GM12878 (cell line): Measurements from ENCODE around the gene PYHIN1. TPM values are rescaled to one million over a fixed set of nuclear protein-coding genes. Genes with fewer than 3 reads are reported as not detected.

ENCODE experiments used
- ATAC-seq: fragments of 200-7000 bp; cut with Tn5 transposase; 3 replicates; pipeline ENCODE4 v1.9.1; 2020; ENCODE audit warnings: mild to moderate bottlenecking, moderate library complexity
- BruUV-seq: library from RNA; stranded (reverse); fragments of 400-500 nt; replicated peaks from 2 replicates; lab custom pipeline; 2021; lab: Mats Ljungman, UMichigan
- CTCF ChIA-PET: fragments of 300-600 bp; sonication (Branson Sonifier 250); formaldehyde crosslinking; extraction: SDS; loops from one replicate; lab custom pipeline; 2021; ENCODE audit warnings: inconsistent platforms; lab: Yijun Ruan, JAX
- POLR2A ChIA-PET: fragments of 350-600 bp; formaldehyde crosslinking; extraction: SDS; loops from one replicate; lab custom pipeline; 2021; ENCODE audit warnings: inconsistent platforms; lab: Charles Lee
- RAD21 ChIA-PET: fragments of 300-600 bp; sonication (Branson Sonifier 250); formaldehyde crosslinking; loops from one replicate; lab custom pipeline; 2023; ENCODE audit warnings: antibody characterized with exemption; ENCODE audit not compliant: unreplicated experiment; lab: Charles Lee
- SMC1A ChIA-PET: fragments of 300-600 bp; sonication (Branson Sonifier 250); formaldehyde crosslinking; loops from one replicate; lab custom pipeline; 2023; ENCODE audit not compliant: unreplicated experiment, uncharacterized antibody; lab: Charles Lee
- DNase-seq: peaks from one replicate; pipeline ENCODE4 v3.0.0-alpha.2; 2011; ENCODE audit warnings: low read depth, low spot score
- FAIRE-seq: peaks from 3 replicates; lab custom pipeline; 2011; peaks lifted over from hg19 to GRCh38; lab: Jason Lieb, UNC
- H2AFZ ChIP-seq: 2 replicates; pipeline ENCODE4 v1.6.0; 2011; ENCODE audit warnings: low read depth, low read length, control low read depth; ENCODE audit not compliant: control insufficient read depth
- H3K27ac ChIP-seq: 2 replicates; pipeline ENCODE4 v1.5.1; 2011; ENCODE audit warnings: control low read depth; ENCODE audit not compliant: control insufficient read depth, insufficient read depth
- H3K27me3 ChIP-seq, 2 experiments: replicated peaks in 1 of 2; 2 replicates each; pipeline versions ENCODE4 v1.6.0 to v1.6.1; 2011; ENCODE audit warnings: low read length in 1 of 2; ENCODE audit not compliant: control insufficient read depth in 2 of 2, insufficient read depth in 2 of 2
- H3K36me3 ChIP-seq, 2 experiments: 2 replicates each; pipeline ENCODE4 v1.5.1; 2011; ENCODE audit warnings: low read length in 1 of 2; ENCODE audit not compliant: control insufficient read depth in 2 of 2, insufficient read depth in 2 of 2
- H3K4me1 ChIP-seq: 2 replicates; pipeline ENCODE4 v1.6.1; 2011; ENCODE audit warnings: mild to moderate bottlenecking, low read length, moderate library complexity, mixed read lengths; ENCODE audit not compliant: control insufficient read depth, insufficient read depth
- H3K4me2 ChIP-seq: 2 replicates; pipeline ENCODE4 v1.6.0; 2011; ENCODE audit warnings: control low read depth; ENCODE audit not compliant: control insufficient read depth, insufficient read depth
- H3K4me3 ChIP-seq: fragments of 200-600 bp; sonication (generic); 2 replicates; pipeline ENCODE4 v1.5.1; 2016
- H3K79me2 ChIP-seq: 2 replicates; pipeline ENCODE4 v1.6.0; 2011; ENCODE audit warnings: low read length; ENCODE audit not compliant: control insufficient read depth, insufficient read depth
- H3K9ac ChIP-seq: 2 replicates; pipeline ENCODE4 v1.8.0; 2011; ENCODE audit warnings: low read length, control low read depth, mixed read lengths; ENCODE audit not compliant: control insufficient read depth, insufficient read depth
- H3K9me3 ChIP-seq: replicated peaks from 3 replicates; pipeline ENCODE4 v1.5.1; 2011; ENCODE audit warnings: mild to moderate bottlenecking, low read length; ENCODE audit not compliant: control insufficient read depth, insufficient read depth
- H4K20me1 ChIP-seq: 2 replicates; pipeline ENCODE4 v1.6.0; 2011; ENCODE audit not compliant: control insufficient read depth, insufficient read depth
- CHD1 ChIP-seq: IDR thresholded peaks from 2 replicates; pipeline ENCODE4 v1.6.1; 2012; ENCODE audit warnings: low read depth, low read length, improper control_type of control experiment
- EGR1 ChIP-seq, 2 experiments: IDR thresholded peaks; 1 replicate in 1 of 2; 2 replicates in 1 of 2; pipeline ENCODE4 v1.6.1; 2011 to 2012; ENCODE audit warnings: low read depth in 2 of 2, low read length in 2 of 2, borderline replicate concordance in 1 of 2, mild to moderate bottlenecking in 1 of 2, moderate library complexity in 1 of 2
- ETV6 ChIP-seq, 2 experiments: fragments of 450-650 bp in 1 of 2; IDR thresholded peaks in 1 of 2; conservative IDR thresholded peaks in 1 of 2; 2 replicates each; pipeline ENCODE4 v1.6.1; 2014; ENCODE audit warnings: antibody characterized with exemption in 1 of 2, borderline replicate concordance in 1 of 2, low read depth in 1 of 2, mild to moderate bottlenecking in 1 of 2, moderate library complexity in 1 of 2
- FOXM1 ChIP-seq: IDR thresholded peaks from 2 replicates; pipeline ENCODE4 v1.6.1; 2012; ENCODE audit warnings: low read depth, mild to moderate bottlenecking, inconsistent platforms, low read length, moderate library complexity
- HCFC1 ChIP-seq: fragments of 150-350 bp; IDR thresholded peaks from 2 replicates; pipeline ENCODE4 v1.6.1; 2014; ENCODE audit warnings: low read length
- IKZF1 ChIP-seq: fragments of 450-650 bp; conservative IDR thresholded peaks from 2 replicates; pipeline ENCODE4 v1.6.1; 2017; ENCODE audit warnings: antibody characterized with exemption, mild to moderate bottlenecking
- KAT2A ChIP-seq: conservative IDR thresholded peaks from 2 replicates; pipeline ENCODE4 v1.6.1; 2011; ENCODE audit warnings: low read depth, low read length; ENCODE audit not compliant: control insufficient read depth
- MEF2B ChIP-seq: fragments of 450-650 bp; IDR thresholded peaks from 2 replicates; pipeline ENCODE4 v1.6.1; 2018; ENCODE audit warnings: mild to moderate bottlenecking, moderate library complexity; ENCODE audit not compliant: partially characterized antibody, poor library complexity, severe bottlenecking
- NR2C2 ChIP-seq: IDR thresholded peaks from 2 replicates; pipeline ENCODE4 v1.6.1; 2011; ENCODE audit warnings: borderline replicate concordance, low read depth; ENCODE audit not compliant: control insufficient read depth, insufficient read length
- PAX5 ChIP-seq: IDR thresholded peaks from 2 replicates; pipeline ENCODE4 v1.6.1; 2011; ENCODE audit warnings: low read depth, low read length, borderline replicate concordance
- SP1 ChIP-seq: IDR thresholded peaks from one replicate; pipeline ENCODE4 v1.6.1; 2011; ENCODE audit warnings: low read depth, low read length
- WRNIP1 ChIP-seq: IDR thresholded peaks from 2 replicates; pipeline ENCODE4 v1.6.1; 2011; ENCODE audit warnings: low read depth, low read length, improper control_type of control experiment, borderline replicate concordance
- YBX1 ChIP-seq: fragments of 450-650 bp; IDR thresholded peaks from 2 replicates; pipeline ENCODE4 v1.6.1; 2016; ENCODE audit warnings: antibody characterized with exemption
- ZNF384 ChIP-seq: IDR thresholded peaks from 2 replicates; pipeline ENCODE4 v1.6.1; 2012; ENCODE audit warnings: low read depth, mild to moderate bottlenecking, low read length, improper control_type of control experiment, borderline replicate concordance
- ZZZ3 ChIP-seq: IDR thresholded peaks from 2 replicates; pipeline ENCODE4 v1.6.1; 2011; ENCODE audit warnings: low read depth; ENCODE audit not compliant: control insufficient read depth, insufficient read length
- whole genome bisulfite sequencing: methylation state at CpG from one replicate; pipeline ENCODE4 v1.1.6; 2016; ENCODE audit warnings: low lambda C conversion rate; ENCODE audit not compliant: insufficient replicate concordance, insufficient coverage; ENCODE audit errors: missing lambda C conversion rate; 5-methylcytosine and 5-hydroxymethylcytosine counted together
- in situ Hi-C: fragments of 300-500 bp; cut with MboI; formaldehyde crosslinking; loops from 9 replicates; pipeline ENCODE4 v1.14.3; 2018; ENCODE audit warnings: mixed read lengths
- intact Hi-C: fragments of 100-400 bp; cut with micrococcal nuclease; formaldehyde crosslinking; loops from one replicate; pipeline ENCODE4 v1.14.2; 2022; ENCODE audit not compliant: unreplicated experiment
- polyA plus RNA-seq, 11 experiments: library from polyadenylated mRNA; depleted of rRNA in 4 of 11; unstranded in 6 of 11; stranded (reverse) in 5 of 11; fragments of >200 nt; fragmentation: Nextera tagmentation in 4 of 11; fragmentation: Illumina TruSeq in 1 of 11; extraction: Ambion mirVana in 4 of 11; extraction: Trizol in 1 of 11; gene quantifications; 1 replicate in 1 of 11; 2 replicates in 10 of 11; pipeline versions ENCODE4 v1.2.1 to v1.2.3, GENCODE V29; 2011 to 2016; ENCODE audit warnings: inconsistent platforms in 2 of 11, missing spikeins in 2 of 11, low read depth in 1 of 11
- total RNA-seq, 4 experiments: library from RNA; depleted of rRNA in 3 of 4; stranded (reverse); fragments of >200 nt in 3 of 4; fragmentation: Illumina TruSeq in 1 of 4; extraction: Trizol in 1 of 4; gene quantifications; 2 replicates each; pipeline versions ENCODE4 v1.2.1 to v1.2.3, GENCODE V29; 2013 to 2021
- TF ChIP-seq, protein P1 (sequence below): fragments of 450-650 bp; formaldehyde crosslinking; IDR thresholded peaks from 2 replicates; pipeline ENCODE4 v1.5.0; 2022; ENCODE audit warnings: mild to moderate bottlenecking, missing genetic modification characterization
- TF ChIP-seq, protein P2 (sequence below): fragments of 150-350 bp; IDR thresholded peaks from 2 replicates; pipeline ENCODE4 v1.6.1; 2014; ENCODE audit warnings: mild to moderate bottlenecking, low read depth, low read length

The PYHIN1 gene
- total and polyA plus RNA-seq, 10 of the 15 experiments (the other 5 are each of a cell fraction or from before 2014, with no cell fraction given), result 0.19 to 7.2 (median 0.38) TPM

DNA sequence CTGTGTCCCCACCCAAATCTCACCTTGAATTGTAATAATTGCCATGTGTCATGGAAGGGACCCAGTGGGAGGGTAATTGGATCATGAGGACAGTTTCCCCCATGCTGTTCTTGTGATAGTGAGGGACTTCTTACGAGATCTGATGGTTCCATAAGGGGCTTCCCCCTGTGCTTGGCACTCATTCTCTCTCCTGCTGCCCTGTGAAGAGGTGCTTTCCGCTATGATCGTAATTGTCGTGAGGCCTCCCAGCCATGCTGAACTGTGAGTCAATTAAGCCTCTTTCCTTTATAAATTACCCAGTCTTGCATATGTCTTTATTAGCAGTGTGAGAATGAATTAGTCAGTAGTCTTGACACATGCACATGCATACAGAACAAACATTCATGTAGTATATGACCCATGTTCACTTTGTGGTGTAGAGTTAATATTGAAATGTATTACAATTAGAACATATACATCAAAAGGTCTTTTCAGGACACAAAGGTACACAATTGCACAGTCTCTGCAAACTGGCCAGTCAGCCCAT, 61.5 kb downstream of the PYHIN1 start (continued):
- no peak for TF ChIP-seq CHD1
- no peak for TF ChIP-seq IKZF1
- no peak for TF ChIP-seq ZZZ3
- TF ChIP-seq, protein P1, sequence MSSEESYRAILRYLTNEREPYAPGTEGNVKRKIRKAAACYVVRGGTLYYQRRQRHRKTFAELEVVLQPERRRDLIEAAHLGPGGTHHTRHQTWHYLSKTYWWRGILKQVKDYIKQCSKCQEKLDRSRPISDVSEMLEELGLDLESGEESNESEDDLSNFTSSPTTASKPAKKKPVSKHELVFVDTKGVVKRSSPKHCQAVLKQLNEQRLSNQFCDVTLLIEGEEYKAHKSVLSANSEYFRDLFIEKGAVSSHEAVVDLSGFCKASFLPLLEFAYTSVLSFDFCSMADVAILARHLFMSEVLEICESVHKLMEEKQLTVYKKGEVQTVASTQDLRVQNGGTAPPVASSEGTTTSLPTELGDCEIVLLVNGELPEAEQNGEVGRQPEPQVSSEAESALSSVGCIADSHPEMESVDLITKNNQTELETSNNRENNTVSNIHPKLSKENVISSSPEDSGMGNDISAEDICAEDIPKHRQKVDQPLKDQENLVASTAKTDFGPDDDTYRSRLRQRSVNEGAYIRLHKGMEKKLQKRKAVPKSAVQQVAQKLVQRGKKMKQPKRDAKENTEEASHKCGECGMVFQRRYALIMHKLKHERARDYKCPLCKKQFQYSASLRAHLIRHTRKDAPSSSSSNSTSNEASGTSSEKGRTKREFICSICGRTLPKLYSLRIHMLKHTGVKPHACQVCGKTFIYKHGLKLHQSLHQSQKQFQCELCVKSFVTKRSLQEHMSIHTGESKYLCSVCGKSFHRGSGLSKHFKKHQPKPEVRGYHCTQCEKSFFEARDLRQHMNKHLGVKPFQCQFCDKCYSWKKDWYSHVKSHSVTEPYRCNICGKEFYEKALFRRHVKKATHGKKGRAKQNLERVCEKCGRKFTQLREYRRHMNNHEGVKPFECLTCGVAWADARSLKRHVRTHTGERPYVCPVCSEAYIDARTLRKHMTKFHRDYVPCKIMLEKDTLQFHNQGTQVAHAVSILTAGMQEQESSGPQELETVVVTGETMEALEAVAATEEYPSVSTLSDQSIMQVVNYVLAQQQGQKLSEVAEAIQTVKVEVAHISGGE (CRISPR knock-in tag), result no peak
- no peak for TF ChIP-seq EGR1 (IDR thresholded peaks at IDR 0.05; ENCODE audit: borderline replicate concordance in 1 of 2, low read depth in 2 of 2, low read length in 2 of 2)
- TF ChIP-seq ZNF384, result no peak

DNA sequence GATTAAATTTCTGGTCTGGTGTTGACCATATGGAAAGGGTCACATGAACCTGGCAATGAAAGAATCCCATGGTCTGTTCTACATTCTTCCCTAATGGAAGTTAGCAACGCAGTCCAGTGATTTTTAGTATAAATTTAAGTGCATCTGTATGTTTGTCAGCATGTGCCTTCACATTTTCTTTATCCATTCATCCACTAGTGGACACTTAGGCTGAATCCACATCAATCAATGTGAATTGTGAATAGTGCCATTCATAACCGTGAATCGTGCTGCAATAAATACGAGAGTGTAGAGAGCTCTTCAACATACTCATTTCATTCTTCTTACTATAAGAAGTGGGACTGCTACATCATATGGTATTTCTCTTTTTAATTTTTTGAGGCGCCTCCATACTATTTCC, 65.6 kb downstream of the PYHIN1 start:
- Histone ChIP-seq H3K79me2 (no peaks in the 10 kb centered on the region), H3K4me3 (no peak overlapping the region), H2AFZ (no peak overlapping the region), H3K4me1 (peaks cover 7% of the 10 kb centered on the region), H3K27me3 (no peaks in the 10 kb centered on the region), H4K20me1 (no peaks in the 10 kb centered on the region), H3K4me2 (peak overlapping the region; percentile 44; the same call in 1 of the 2 replicates), H3K27ac (no peak overlapping the region), H3K9ac (no peak overlapping the region), H3K36me3 (no peaks in the 10 kb centered on the region; a peak in 1 of 4 replicates), H3K9me3 (no peaks in the 10 kb centered on the region)
- whole genome bisulfite sequencing, result 63% methylated on average over 5 of the region's 5 CpGs
- SMC1A ChIA-PET, result interaction anchor here (1.1 to 3.1 kb wide), 13 partner anchors 11 to 794 kb away, joined by 3 to 59 read pairs (median 12); partner anchors contain the start of genes AIM2, IFI16 and MNDA
- no TSS peak for BruUV-seq
- POLR2A ChIA-PET, result interaction anchor here (0.9 kb wide), 1 partner anchor 167 kb away, joined by 3 read pairs; no protein-coding TSS in a partner anchor
- ATAC-seq, result no peak
- intact Hi-C loops, result loop anchor here (5.0 to 10.0 kb wide), 2 partner anchors 55 to 342 kb away; no protein-coding TSS in a partner anchor
- DNase-seq, result no peak
- RAD21 ChIA-PET, result interaction anchor here (1.0 to 3.4 kb wide), 8 partner anchors 12 to 491 kb away, joined by 3 to 37 read pairs (median 10); partner anchors contain the start of gene AIM2
- CTCF ChIA-PET, result interaction anchor here (0.7 to 3.5 kb wide), 13 partner anchors 11 to 793 kb away, joined by 3 to 62 read pairs (median 13); partner anchors contain the start of gene AIM2
- FAIRE-seq, result no peak
- in situ Hi-C loops, result loop anchor here (5.0 kb wide), 2 partner anchors 205 to 490 kb away; no protein-coding TSS in a partner anchor
- no peak for TF ChIP-seq MEF2B
- TF ChIP-seq YBX1, result no peak
- TF ChIP-seq KAT2A, result no peak
- no peak for TF ChIP-seq WRNIP1
- no peak for TF ChIP-seq PAX5
- TF ChIP-seq NR2C2, result no peak
- TF ChIP-seq HCFC1, result no peak
- TF ChIP-seq ETV6 (conservative IDR thresholded peaks at IDR 0.05 in 1 of 2, IDR thresholded peaks at IDR 0.05 in 1 of 2; ENCODE audit: borderline replicate concordance in 1 of 2, low read depth in 1 of 2), result no peak
- TF ChIP-seq FOXM1, result no peak
- TF ChIP-seq, protein P2, sequence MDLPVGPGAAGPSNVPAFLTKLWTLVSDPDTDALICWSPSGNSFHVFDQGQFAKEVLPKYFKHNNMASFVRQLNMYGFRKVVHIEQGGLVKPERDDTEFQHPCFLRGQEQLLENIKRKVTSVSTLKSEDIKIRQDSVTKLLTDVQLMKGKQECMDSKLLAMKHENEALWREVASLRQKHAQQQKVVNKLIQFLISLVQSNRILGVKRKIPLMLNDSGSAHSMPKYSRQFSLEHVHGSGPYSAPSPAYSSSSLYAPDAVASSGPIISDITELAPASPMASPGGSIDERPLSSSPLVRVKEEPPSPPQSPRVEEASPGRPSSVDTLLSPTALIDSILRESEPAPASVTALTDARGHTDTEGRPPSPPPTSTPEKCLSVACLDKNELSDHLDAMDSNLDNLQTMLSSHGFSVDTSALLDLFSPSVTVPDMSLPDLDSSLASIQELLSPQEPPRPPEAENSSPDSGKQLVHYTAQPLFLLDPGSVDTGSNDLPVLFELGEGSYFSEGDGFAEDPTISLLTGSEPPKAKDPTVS, result no peak
- no peak for TF ChIP-seq SP1
